ENCODE results near the gene DHX15. TPM values are rescaled to one million over a fixed set of nuclear protein-coding genes. Genes with fewer than 3 reads are reported as not detected.

DHX15 gene
- total and polyA plus RNA-seq, 12 donors = 32.9 to 69.6 (median 47.7) TPM

DNA sequence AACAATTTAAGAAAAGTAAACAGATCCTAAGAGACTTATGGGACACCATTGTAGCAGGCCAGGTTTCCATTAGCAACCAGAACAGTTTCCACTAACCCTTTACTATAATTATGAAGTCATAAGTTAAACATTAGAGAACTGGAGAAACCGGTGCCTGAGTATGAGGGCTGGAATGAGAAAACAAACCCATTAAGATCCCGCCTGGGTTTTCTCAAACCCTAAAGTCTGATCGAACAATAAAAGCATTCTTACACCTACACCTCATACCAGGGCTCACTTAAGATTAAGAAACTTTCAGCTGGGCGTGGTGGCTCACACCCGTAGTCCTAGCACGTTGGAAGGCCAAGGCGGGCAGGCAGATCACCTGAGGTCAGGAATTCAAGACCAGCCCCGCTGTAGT is 13.7 kb upstream of the DHX15 start:
- no peak for DNase-seq
- TF ChIP-seq, protein P1, sequence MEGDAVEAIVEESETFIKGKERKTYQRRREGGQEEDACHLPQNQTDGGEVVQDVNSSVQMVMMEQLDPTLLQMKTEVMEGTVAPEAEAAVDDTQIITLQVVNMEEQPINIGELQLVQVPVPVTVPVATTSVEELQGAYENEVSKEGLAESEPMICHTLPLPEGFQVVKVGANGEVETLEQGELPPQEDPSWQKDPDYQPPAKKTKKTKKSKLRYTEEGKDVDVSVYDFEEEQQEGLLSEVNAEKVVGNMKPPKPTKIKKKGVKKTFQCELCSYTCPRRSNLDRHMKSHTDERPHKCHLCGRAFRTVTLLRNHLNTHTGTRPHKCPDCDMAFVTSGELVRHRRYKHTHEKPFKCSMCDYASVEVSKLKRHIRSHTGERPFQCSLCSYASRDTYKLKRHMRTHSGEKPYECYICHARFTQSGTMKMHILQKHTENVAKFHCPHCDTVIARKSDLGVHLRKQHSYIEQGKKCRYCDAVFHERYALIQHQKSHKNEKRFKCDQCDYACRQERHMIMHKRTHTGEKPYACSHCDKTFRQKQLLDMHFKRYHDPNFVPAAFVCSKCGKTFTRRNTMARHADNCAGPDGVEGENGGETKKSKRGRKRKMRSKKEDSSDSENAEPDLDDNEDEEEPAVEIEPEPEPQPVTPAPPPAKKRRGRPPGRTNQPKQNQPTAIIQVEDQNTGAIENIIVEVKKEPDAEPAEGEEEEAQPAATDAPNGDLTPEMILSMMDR (IDR thresholded peaks at IDR 0.05) = no peak
- Histone ChIP-seq H3K4me3 (no peak overlapping the region), H3K9me3 (peaks cover 0 to 7% (median 0%) of the 10 kb centered on the region in 11 donors), H3K27ac (no peak overlapping the region), H3K4me1 (peaks cover 0 to 2% (median 0%) of the 10 kb centered on the region in 9 donors), H3K36me3 (no peaks in the 10 kb centered on the region), H3K27me3 (no peaks in the 10 kb centered on the region)
- intact Hi-C loops (cut with DNase I) = no loop called here
- WGBS, 2 donors = 87 to 91% methylated on average over 8 of the region's 8 CpGs
- ATAC-seq = no peak

DNA sequence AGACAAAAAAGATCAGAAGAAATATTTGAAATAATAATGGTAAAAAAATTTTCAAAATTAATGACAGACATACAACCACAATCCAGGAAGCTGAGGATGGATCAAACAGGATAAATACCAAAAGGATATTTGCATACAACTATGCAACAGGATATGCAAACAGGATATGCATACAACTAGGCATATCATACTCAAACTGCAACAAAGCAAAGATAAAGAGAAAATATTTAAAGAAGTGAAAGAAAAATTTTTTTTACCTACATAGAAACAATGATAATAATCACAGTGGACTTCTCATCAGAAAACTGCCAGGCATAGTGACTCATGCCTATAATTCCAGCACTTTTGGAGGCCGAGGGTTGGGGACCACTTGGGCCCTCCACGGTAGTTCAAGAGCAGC is 11.3 kb upstream of the DHX15 start:
- Histone ChIP-seq H3K27me3 (no peaks in the 10 kb centered on the region), H3K4me1 (no peaks in the 10 kb centered on the region), H3K27ac (no peak overlapping the region), H3K36me3 (no peaks in the 10 kb centered on the region), H3K4me3 (no peak overlapping the region), H3K9me3 (peaks cover 0 to 9% (median 0%) of the 10 kb centered on the region in 11 donors)
- ATAC-seq = no peak
- DNase-seq = no peak
- TF ChIP-seq, protein P1 (IDR thresholded peaks at IDR 0.05) = no peak
- intact Hi-C loops (cut with DNase I) = no loop called here
- 83 to 89% methylated on average over 2 of the region's 2 CpGs for WGBS, 2 donors

DNA sequence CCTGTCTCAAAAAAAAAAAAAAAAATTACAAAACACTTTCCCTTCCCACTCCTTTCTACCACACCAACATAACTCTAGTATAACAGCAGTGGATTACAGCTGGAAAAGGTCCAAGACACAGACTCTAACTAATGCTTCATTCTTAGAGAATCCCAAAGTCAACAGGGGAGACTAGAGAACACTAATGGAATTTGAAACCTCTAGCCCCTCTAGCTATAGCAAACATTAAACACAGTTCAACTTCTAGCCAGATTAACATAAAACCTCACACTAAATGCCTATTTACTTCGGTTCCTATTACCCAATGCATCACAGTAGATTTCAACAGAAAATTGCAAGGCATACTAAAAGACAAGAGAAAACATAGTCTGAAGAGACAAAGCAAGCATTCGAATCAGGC is 10.5 kb upstream of the DHX15 start:
- Histone ChIP-seq H3K36me3 (no peaks in the 10 kb centered on the region), H3K27ac (no peak overlapping the region), H3K9me3 (peaks cover 0 to 16% (median 0%) of the 10 kb centered on the region in 11 donors), H3K27me3 (no peaks in the 10 kb centered on the region), H3K4me3 (no peak overlapping the region), H3K4me1 (no peaks in the 10 kb centered on the region)
- ATAC-seq (no peak), DNase-seq (no peak)
- intact Hi-C loops (cut with DNase I) = no loop called here
- 78 to 91% methylated on average over 2 of the region's 2 CpGs for WGBS, 2 donors
- TF ChIP-seq, protein P1 (IDR thresholded peaks at IDR 0.05) = no peak

DNA sequence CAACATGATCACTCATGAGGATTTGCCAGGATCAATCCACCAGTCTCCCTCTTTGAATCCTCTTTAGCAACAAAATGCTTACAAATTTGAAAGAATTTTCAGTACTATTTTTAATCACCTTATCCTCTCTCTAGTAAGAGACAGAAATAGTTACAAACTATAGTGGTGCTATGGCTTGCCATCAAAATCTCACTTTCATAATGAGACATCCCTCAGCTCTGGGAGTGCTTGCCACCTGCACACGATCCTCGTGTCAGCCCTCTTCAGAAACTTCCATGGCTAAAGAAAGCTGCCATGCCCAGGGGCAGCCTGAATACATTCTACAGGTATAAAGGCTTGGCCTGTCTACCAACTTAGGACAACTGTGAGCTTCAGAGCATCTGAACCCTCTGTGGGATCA is 5.1 kb upstream of the DHX15 start:
- H3K4me1 ChIP-seq = peaks cover 0 to 14% (median 5%) of the 10 kb centered on the region in 9 donors
- ATAC-seq (no peak), DNase-seq (no peak)
- no peaks in the 10 kb centered on the region for H3K36me3 ChIP-seq
- no peak overlapping the region for H3K4me3 ChIP-seq
- no peaks in the 10 kb centered on the region for H3K27me3 ChIP-seq
- WGBS, 2 donors = 54 to 74% methylated on average over 2 of the region's 2 CpGs
- intact Hi-C loops (cut with DNase I) = loop anchor here in 4 of 10 donors (10.0 kb wide), 3 partner anchors 205 to 565 kb away; partner anchors contain the start of genes SOD3 (in 3 of the 4) and CCDC149 (in 1 of the 4)
- TF ChIP-seq, protein P1 (IDR thresholded peaks at IDR 0.05) = no peak
- no peak overlapping the region for H3K27ac ChIP-seq
- peaks cover 0 to 20% (median 0%) of the 10 kb centered on the region in 11 donors for H3K9me3 ChIP-seq
